ENCODE measurements around the gene LRP8. TPM values are rescaled to one million over a fixed set of nuclear protein-coding genes. Genes with fewer than 3 reads are reported as not detected.

The LRP8 gene
- total RNA-seq, 4 donors from 2014 or later = 0.76 to 4.0 (median 2.0) TPM

DNA sequence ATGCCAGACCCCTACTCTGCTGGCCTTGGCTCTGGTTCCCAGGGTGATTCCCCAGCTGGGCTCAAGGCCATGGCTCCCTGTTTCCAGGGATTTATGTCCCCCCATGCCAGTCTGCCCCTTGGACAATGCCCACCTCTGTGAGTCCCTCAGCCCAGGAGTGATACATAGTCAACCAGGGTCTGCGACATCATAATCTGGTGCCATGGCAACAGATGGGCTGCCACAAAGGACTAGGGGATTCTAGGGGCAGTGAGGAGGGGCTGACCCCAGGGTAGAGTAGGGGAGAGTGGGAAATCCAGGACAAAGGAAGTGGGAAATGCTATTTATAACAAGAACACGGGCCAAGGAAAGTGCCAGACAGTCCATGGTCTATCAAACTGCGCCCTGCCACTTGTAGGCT, 33.8 kb downstream of the LRP8 start:
- DNase-seq (ENCODE audit: low spot score in 2 of 2) = no peak
- TF ChIP-seq, protein P1, sequence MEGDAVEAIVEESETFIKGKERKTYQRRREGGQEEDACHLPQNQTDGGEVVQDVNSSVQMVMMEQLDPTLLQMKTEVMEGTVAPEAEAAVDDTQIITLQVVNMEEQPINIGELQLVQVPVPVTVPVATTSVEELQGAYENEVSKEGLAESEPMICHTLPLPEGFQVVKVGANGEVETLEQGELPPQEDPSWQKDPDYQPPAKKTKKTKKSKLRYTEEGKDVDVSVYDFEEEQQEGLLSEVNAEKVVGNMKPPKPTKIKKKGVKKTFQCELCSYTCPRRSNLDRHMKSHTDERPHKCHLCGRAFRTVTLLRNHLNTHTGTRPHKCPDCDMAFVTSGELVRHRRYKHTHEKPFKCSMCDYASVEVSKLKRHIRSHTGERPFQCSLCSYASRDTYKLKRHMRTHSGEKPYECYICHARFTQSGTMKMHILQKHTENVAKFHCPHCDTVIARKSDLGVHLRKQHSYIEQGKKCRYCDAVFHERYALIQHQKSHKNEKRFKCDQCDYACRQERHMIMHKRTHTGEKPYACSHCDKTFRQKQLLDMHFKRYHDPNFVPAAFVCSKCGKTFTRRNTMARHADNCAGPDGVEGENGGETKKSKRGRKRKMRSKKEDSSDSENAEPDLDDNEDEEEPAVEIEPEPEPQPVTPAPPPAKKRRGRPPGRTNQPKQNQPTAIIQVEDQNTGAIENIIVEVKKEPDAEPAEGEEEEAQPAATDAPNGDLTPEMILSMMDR (IDR thresholded peaks at IDR 0.05) = no peak
- no peak for TF ChIP-seq POLR2A (IDR thresholded peaks at IDR 0.05)
- WGBS, 2 donors = 85 to 86% methylated on average over 3 of the region's 3 CpGs
- no peak overlapping the region for H3K4me3 ChIP-seq (ENCODE audit: low read depth, poor library complexity, severe bottlenecking)
- intact Hi-C loops (cut with DNase I; ENCODE audit: low total_unique reads) = no loop called here

DNA sequence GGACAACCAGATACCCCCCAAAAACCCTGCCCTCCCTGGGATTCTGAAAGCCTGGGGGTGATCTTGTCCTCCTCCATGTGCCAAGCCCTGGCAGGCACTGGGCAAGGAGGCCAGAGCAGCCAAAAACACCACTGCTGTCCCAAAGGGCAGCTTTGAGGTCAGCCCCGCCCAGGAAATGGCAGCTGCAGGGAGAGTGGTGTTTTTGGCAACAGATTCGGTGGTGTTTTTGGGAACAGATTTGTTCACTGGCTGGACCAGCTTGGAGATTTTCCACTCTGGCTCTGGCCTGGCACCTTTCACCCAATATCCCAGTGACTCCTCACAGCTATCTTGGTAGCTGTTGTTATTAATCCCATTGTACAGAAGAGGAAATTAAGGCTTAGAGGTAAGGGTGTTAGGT, 34.7 kb downstream of the LRP8 start:
- 56 to 73% methylated on average over 2 of the region's 2 CpGs for WGBS, 2 donors
- H3K4me3 ChIP-seq (ENCODE audit: low read depth, poor library complexity, severe bottlenecking) = no peak overlapping the region
- DNase-seq (ENCODE audit: low spot score in 2 of 2) = no peak
- TF ChIP-seq POLR2A (IDR thresholded peaks at IDR 0.05) = no peak
- TF ChIP-seq, protein P1 (IDR thresholded peaks at IDR 0.05) = no peak
- intact Hi-C loops (cut with DNase I; ENCODE audit: low total_unique reads) = no loop called here

DNA sequence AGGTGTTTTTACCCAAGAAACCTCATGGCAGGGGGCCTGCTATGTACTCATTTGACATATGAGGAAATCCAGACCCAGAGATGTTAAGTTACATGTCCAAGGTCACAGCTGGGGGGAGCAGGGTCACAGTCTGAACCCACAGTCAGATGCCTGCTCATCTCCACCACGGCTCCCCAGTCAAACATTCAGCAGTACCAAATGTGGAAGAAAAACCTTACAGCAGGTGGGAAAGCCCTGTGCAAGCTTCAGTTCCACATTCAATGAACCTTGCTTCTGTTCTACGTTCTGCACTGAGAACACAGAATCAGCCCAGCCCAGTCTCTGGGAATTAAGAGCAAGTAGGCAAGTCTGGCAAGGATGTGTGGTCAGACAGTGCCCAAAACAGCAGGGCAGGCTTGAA, 35.2 kb downstream of the LRP8 start:
- intact Hi-C loops (cut with DNase I; ENCODE audit: low total_unique reads) = no loop called here
- no peak overlapping the region for H3K4me3 ChIP-seq (ENCODE audit: low read depth, poor library complexity, severe bottlenecking)
- DNase-seq (ENCODE audit: low spot score in 2 of 2) = no peak
- 78 to 85% methylated on average over 2 of the region's 2 CpGs for WGBS, 2 donors
- TF ChIP-seq POLR2A (IDR thresholded peaks at IDR 0.05) = no peak
- TF ChIP-seq, protein P1 (IDR thresholded peaks at IDR 0.05) = no peak

DNA sequence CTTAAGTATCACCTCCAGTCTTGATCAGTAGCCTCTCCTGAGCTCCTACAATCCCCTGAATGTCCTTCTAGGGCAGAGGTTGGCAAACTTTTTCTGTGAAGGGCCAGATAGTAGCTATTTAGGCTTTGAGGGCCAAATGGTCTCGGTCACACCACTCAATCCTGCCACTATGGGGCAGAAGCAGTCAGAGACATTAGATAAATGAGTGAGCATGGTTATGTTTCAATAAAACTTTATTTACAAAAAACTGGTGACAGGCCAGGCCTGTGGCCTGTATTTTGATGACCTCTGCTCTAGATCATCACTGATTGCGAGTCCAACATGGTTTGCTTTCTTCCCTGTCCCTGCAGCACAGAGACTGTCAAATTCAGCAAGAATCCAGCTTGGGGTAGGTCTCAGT, 36.3 kb downstream of the LRP8 start:
- no peak overlapping the region for H3K4me3 ChIP-seq (ENCODE audit: low read depth, poor library complexity, severe bottlenecking)
- no peak for DNase-seq (ENCODE audit: low spot score in 2 of 2)
- 95 to 100% methylated on average over 2 of the region's 2 CpGs for WGBS, 2 donors
- intact Hi-C loops (cut with DNase I; ENCODE audit: low total_unique reads) = no loop called here
- TF ChIP-seq, protein P1 (IDR thresholded peaks at IDR 0.05) = no peak
- no peak for TF ChIP-seq POLR2A (IDR thresholded peaks at IDR 0.05)

DNA sequence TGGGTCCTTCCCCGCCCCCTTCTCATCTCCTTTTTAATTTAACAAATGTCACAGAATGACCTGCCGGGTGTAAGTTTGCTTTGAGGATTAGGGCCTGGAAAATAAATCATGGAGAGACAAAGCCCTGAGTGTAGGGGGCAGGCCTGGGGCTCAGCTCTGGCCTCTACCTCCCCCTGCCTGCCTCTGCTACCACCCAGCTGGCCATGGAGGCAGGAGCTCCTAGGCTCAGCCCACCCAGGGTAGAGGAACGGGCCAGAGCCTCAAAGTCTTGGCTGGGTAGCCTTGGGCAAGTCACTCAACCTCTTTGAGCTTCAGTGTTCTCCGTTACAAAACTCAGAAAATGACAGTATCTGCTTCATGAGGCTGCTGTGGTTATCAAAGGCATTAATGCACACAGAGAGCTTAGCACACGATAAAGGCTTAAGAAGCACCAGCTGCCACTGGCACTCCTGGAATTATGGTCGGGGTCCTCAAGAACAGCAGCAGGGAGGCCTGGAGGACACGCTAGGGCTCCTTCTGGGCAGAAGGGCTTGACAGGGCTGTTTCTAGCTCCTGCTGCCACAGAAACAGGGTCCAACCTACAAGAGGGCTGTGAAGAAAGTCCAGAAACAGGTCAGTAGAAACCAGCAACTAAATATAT, 39.0 kb downstream of the LRP8 start:
- 92% methylated on average over 7 of the region's 7 CpGs for WGBS, 2 donors

More for the DNA sequence above, 39.0 kb downstream of the LRP8 start:
- no peak overlapping the region for H3K4me3 ChIP-seq (ENCODE audit: low read depth, poor library complexity, severe bottlenecking)
- intact Hi-C loops (cut with DNase I; ENCODE audit: low total_unique reads) = no loop called here
- DNase-seq (ENCODE audit: low spot score in 2 of 2) = no peak
- no peak for TF ChIP-seq POLR2A (IDR thresholded peaks at IDR 0.05)
- TF ChIP-seq, protein P1 (IDR thresholded peaks at IDR 0.05) = no peak
